Measurements from ENCODE around the gene ZSCAN31.
A peak's percentile ranks its signal among the peaks of the same experiment; 100 is the strongest.
"Not testable (repeated sequence)": the region's sequence is repeated elsewhere in the genome, so short reads cannot be mapped to it uniquely, and the experiment has no call there.

ZSCAN31 gene

GRCh38 chr6:28335564-28336283 lies at the start of gene ZSCAN31:
TSS of gene ZSCAN31 (minus strand) at chr6:28336148. CDS start at chr6:28329683, 6,465 bp downstream.
- in situ Hi-C loops (cut with HindIII; ENCODE audit: low pct_unique_long_range_greater_than_20kb, low sequenced_read_pairs): no loop called here
- TF ChIP-seq JUND (IDR thresholded peaks at IDR 0.05; ENCODE audit: low read depth): no peak
- DNase-seq (ENCODE audit: low read depth in 1 of 2, low spot score in 1 of 2): peak; percentile 49 to 89

DNA sequence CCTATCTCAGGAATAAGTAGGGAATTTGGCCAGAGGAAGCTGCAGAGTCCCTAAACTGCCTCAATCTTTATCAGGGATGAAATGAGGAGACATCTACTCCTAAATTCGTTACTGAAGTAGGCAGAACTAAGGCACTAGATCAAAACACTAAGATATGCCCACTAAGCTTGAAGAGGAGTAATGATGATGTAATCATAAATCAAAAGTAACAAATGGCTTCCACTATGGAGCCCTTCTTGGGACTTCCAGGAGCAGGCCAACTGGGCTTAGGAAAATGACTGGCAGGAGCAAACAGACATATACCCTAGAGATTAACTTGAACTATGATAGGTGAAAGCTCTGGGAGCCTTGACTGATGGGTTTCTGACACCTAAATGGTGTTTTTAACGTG lies 48.2 kb upstream of the ZSCAN31 start:
- TF ChIP-seq JUND (IDR thresholded peaks at IDR 0.05; ENCODE audit: low read depth): no peak
- in situ Hi-C loops (cut with HindIII; ENCODE audit: low pct_unique_long_range_greater_than_20kb, low sequenced_read_pairs): no loop called here
- DNase-seq (ENCODE audit: low read depth in 1 of 2, low spot score in 1 of 2): no peak

GRCh38 chr6:28383235-28384142 lies 47.5 kb upstream of the ZSCAN31 start:
- in situ Hi-C loops (cut with HindIII; ENCODE audit: low pct_unique_long_range_greater_than_20kb, low sequenced_read_pairs): no loop called here
- DNase-seq (ENCODE audit: low read depth in 1 of 2, low spot score in 1 of 2): peak; percentile 47 to 90
- TF ChIP-seq JUND (IDR thresholded peaks at IDR 0.05; ENCODE audit: low read depth): no peak

DNA sequence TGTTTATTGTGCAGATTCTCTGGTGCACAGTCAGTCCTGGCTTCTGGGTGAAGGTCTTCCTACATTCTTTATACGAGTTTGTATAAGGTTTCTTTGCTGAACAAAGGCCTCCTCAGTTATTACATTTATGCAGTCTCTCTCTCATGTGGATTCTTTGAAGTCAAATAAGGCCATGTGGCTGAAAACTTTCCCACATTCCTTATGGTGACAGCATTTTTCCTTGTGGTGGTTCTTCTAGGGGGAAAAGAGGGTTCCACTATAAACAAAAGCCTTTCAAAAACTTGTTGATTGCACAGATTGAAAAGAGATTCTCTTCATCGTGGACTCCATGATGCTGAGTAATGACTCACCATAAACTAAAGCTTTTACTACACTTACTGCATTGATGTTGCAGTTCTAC lies 44.4 kb upstream of the ZSCAN31 start:
- TF ChIP-seq JUND (IDR thresholded peaks at IDR 0.05; ENCODE audit: low read depth): no peak
- in situ Hi-C loops (cut with HindIII; ENCODE audit: low pct_unique_long_range_greater_than_20kb, low sequenced_read_pairs): no loop called here
- no peak for DNase-seq (ENCODE audit: low read depth in 1 of 2, low spot score in 1 of 2)

GRCh38 chr6:28378644-28379043 lies 42.7 kb upstream of the ZSCAN31 start:
- in situ Hi-C loops (cut with HindIII; ENCODE audit: low pct_unique_long_range_greater_than_20kb, low sequenced_read_pairs): no loop called here
- TF ChIP-seq JUND (IDR thresholded peaks at IDR 0.05; ENCODE audit: low read depth): no peak
- no peak for DNase-seq (ENCODE audit: low read depth in 1 of 2, low spot score in 1 of 2)

DNA sequence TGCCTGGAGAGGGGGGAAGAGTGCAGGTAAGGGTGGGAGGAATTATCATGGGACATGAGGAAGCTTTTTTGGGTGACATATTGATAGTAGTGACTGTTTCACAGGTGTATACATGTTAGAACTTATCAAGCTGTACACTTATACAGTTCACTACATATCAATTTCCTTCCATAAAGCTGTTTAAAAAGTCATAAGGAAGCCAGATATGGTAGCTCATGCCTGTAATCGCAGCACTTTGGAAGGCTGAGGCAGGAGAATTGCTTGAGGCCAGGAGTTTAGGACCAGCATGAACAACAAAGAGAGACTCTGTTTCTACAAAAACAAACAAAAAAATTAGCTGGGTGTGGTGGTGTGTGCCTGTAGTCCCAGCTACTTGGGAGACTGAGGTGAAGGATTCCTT lies 41.9 kb upstream of the ZSCAN31 start:
- DNase-seq (ENCODE audit: low read depth in 1 of 2, low spot score in 1 of 2): no peak
- in situ Hi-C loops (cut with HindIII; ENCODE audit: low pct_unique_long_range_greater_than_20kb, low sequenced_read_pairs): no loop called here
- no peak for TF ChIP-seq JUND (IDR thresholded peaks at IDR 0.05; ENCODE audit: low read depth)

DNA sequence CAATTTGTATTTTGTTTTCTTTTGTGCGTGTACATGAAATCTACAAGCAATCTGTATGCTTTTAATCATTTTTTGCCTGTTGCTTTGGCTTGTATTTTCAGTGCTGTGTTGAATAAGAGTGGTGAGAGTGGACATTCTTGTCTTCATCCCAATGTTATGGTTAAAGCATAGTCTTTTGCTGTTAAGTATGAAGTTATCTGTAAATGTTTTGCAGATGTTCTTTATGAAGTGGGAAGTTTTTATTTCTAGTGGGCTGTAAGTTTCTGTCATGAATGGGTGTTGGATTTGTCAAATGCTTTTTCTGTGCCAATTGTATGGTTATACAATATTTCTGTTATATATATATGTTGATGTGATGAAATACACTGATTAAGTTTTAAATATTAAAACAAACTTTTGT lies 38.0 kb upstream of the ZSCAN31 start:
- in situ Hi-C loops (cut with HindIII; ENCODE audit: low pct_unique_long_range_greater_than_20kb, low sequenced_read_pairs): no loop called here
- DNase-seq (ENCODE audit: low read depth in 1 of 2, low spot score in 1 of 2): no peak
- TF ChIP-seq JUND (IDR thresholded peaks at IDR 0.05; ENCODE audit: low read depth): no peak

DNA sequence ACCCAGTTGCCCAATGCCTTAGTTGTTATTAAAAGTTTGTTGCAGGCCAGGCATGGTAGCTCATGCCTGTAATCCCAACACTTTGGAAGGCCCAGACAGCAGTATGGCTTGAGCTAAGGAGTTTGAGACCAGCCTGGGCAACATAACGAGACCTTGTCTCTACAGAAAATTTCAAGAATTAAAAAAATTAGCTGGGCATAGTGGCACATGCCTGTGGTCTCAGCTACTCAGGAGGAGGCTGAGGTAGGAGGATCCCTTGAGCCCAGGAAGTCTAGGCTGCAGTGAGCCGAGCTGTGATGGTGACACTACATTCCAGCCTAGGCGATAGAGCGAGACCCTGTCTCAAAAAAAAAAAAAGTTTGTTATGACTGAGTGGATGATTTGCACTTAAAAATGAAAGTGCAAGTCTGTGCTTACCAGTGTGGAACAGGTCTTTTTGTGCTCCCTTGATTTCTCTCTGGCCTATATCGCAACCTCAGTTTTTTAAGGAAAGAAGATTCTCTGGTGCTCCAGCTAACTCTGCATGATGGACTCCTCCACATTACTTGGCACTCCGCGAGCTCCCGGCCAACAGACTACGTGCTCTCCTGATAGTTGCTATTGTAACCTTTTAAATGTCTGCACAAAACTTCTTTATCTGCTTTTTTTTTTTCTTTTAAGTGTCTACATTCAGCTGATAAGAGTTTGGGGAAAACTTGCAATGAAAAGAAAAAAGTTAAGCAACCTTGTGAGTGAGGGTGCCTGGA lies 35.9 kb upstream of the ZSCAN31 start:
- in situ Hi-C loops (cut with HindIII; ENCODE audit: low pct_unique_long_range_greater_than_20kb, low sequenced_read_pairs): no loop called here
- no peak for DNase-seq (ENCODE audit: low read depth in 1 of 2, low spot score in 1 of 2)
- no peak for TF ChIP-seq JUND (IDR thresholded peaks at IDR 0.05; ENCODE audit: low read depth)

- no peak for DNase-seq (ENCODE audit: low read depth in 1 of 2, low spot score in 1 of 2)
- in situ Hi-C loops (cut with HindIII; ENCODE audit: low pct_unique_long_range_greater_than_20kb, low sequenced_read_pairs): no loop called here
- TF ChIP-seq JUND (IDR thresholded peaks at IDR 0.05; ENCODE audit: low read depth): no peak
Observed at GRCh38 chr6:28371280-28371679, 35.3 kb upstream of the ZSCAN31 start.

GRCh38 chr6:28370440-28370839 lies 34.5 kb upstream of the ZSCAN31 start:
- no peak for TF ChIP-seq JUND (IDR thresholded peaks at IDR 0.05; ENCODE audit: low read depth)
- in situ Hi-C loops (cut with HindIII; ENCODE audit: low pct_unique_long_range_greater_than_20kb, low sequenced_read_pairs): no loop called here
- no peak for DNase-seq (ENCODE audit: low read depth in 1 of 2, low spot score in 1 of 2)

DNA sequence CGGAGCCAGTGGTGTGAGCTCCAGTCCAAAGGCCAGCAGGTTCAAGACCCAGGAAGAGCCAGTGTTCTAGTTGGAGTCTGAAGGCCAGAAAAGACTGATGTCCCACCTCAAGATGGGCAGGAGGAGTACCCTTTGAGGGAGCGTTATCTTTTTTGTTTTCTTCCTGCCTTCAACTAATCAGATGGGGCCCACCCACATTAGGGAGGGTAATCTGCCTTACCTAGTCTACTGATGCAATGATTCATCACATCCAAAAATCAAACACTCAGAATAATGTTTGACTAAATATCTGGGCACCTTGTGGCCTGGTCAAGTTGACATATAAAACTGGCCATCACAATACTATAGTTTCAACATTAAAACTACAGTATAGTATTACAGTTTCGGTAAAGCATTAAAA lies 33.5 kb upstream of the ZSCAN31 start:
- TF ChIP-seq JUND (IDR thresholded peaks at IDR 0.05; ENCODE audit: low read depth): no peak
- no peak for DNase-seq (ENCODE audit: low read depth in 1 of 2, low spot score in 1 of 2)
- in situ Hi-C loops (cut with HindIII; ENCODE audit: low pct_unique_long_range_greater_than_20kb, low sequenced_read_pairs): no loop called here

DNA sequence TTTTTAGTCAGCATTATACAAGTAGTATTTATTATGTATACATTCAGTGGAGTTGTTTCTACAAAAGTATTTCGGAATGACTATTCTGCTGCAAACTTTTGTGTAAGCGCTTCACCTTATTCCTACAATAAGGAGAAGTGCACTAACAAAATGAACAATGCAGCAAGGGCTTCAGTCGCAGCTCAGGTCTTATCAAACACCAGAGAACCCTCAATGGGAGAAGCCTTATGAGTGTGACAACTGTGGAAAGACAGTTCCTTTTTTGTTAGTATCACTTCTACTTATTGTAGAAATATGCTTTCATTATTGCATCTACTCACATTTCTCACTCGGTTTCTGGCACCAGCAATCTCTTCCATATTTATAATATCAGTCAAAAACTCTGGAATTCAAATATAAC lies 32.6 kb upstream of the ZSCAN31 start:
- in situ Hi-C loops (cut with HindIII; ENCODE audit: low pct_unique_long_range_greater_than_20kb, low sequenced_read_pairs): no loop called here

GRCh38 chr6:28365590-28365989 lies 29.6 kb upstream of the ZSCAN31 start:
- in situ Hi-C loops (cut with HindIII; ENCODE audit: low pct_unique_long_range_greater_than_20kb, low sequenced_read_pairs); DNase-seq (ENCODE audit: low read depth in 1 of 2, low spot score in 1 of 2): not testable (repeated sequence)

More for the DNA sequence above, 32.6 kb upstream of the ZSCAN31 start:
- TF ChIP-seq JUND (IDR thresholded peaks at IDR 0.05; ENCODE audit: low read depth): no peak
- no peak for DNase-seq (ENCODE audit: low read depth in 1 of 2, low spot score in 1 of 2)

Measured in T47D (cell line).